GM19025 (cell line): ENCODE data around the gene RASL11A.
"Not testable (repeated sequence)": the region's sequence is repeated elsewhere in the genome, so short reads cannot be mapped to it uniquely, and the experiment has no call there.

Experiments
- ATAC-seq: cut with Tn5 transposase; IDR thresholded peaks from one replicate; pipeline ENCODE4 v1.9.1; 2021; ENCODE audit warnings: mild to moderate bottlenecking, low read depth, moderate library complexity; ENCODE audit not compliant: unreplicated experiment

RASL11A gene, protein sequence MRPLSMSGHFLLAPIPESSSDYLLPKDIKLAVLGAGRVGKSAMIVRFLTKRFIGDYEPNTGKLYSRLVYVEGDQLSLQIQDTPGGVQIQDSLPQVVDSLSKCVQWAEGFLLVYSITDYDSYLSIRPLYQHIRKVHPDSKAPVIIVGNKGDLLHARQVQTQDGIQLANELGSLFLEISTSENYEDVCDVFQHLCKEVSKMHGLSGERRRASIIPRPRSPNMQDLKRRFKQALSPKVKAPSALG

DNA sequence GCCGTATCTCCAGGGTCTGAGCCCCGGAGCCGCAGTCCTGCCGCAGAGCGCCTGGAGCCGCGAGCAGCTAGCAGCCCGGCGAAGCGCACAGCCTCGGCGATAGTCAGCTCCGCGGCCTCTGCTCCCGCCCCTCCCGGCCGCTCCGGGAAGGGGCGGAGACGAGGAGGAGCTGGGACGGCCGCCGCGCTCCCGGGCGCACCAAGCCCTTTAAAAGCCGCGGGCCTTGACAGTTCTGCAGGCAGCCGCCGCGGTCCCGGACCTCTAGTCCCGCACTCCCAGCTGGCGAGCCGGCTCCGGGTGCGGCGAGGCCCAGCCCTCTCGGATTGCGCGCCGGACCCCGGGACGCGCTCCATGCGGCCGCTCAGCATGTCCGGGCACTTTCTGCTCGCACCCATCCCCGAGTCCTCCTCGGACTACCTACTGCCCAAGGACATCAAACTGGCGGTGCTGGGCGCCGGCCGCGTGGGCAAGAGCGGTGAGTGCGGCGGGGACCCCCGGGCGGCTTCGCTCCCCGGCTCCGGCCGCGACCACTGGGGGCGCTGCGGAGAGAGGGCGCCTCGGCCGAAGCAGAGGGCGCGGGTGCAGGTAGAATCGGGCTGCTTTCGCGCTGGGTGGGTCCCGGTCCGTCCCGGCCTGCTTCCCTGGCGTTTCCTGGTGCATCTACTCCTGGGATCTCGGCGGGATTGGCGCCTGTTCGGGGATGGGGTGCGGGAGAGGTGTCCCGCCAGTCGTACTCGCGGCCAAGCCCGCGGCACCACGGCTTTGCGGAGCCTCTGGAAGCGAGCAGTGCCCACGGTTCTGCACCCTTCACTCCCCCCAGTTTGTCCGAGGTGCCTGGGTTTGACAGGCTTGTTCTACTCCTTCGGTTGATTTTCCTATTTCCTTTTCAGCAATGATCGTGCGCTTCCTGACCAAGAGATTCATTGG lies at the start of gene RASL11A:
Gene RASL11A (plus strand): TSS at position 237 of the 927 bp plus-strand sequence. CDS start 115 bp downstream, at position 352.
- peak; percentile 81 for ATAC-seq

GRCh38 chr13:27222100-27222499 lies 48.5 kb upstream of the RASL11A start:
- ATAC-seq = not testable (repeated sequence)

DNA sequence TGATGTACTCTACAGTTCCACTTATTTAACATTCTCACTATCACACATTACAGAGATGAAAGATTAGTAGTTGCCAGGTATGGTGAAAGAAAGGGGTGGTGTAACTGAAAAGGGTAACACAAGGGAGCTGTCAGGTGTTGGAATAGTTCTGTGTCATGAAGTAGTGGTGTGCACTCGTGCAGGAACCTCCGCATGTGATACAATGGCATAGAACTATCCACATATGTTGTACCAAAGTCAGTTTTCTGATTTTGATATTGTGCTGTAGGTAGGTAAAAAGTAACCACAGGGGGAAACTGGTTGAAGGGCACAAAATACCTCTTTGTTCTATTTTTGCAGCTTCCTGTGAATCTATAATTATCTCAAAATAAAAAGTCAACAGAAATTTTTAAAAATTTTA lies 43.6 kb upstream of the RASL11A start:
- no peak for ATAC-seq

- no peak for ATAC-seq
These were observed 42.5 kb upstream of the RASL11A start for GRCh38 chr13:27228131-27228530.

GRCh38 chr13:27229642-27230041 lies 41.0 kb upstream of the RASL11A start:
- ATAC-seq = no peak

DNA sequence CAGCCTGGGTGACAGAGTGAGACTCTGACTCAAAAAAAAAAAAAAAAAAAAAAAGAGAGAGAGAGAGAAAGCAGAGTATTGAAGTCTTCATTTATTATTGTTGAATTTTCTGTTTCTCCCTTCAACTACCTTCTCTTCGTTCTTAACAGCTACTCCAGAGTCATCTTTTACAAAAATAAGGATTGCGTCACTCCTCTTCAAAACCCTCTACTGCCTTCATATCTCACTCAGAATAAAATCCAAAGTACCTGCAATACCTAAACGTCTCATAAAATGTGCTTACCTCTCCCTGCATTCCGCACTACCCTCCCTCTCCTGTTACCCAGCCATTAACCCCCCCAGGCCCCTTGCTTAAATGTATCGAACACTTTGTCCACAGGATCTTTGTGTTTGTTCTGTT lies 36.7 kb upstream of the RASL11A start:
- ATAC-seq = no peak

DNA sequence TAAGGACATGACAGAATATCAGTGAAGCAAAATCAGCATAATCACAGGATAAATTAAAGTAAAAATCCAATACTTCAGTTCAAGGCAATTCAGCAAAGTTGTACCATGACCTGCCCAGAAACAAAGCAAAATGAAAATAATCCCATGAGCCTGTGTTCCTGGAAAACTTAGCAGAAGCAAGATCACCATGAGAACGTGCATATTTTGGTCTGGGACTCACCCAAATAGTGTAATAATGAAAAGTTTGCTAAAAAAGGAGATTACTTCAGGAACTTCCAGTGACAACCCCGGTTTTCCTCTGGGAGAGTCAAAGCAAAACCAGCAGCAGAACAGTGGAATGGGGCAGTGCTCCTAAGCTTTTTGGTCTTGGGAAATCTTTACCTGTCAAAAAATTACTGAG lies 34.2 kb upstream of the RASL11A start:
- no peak for ATAC-seq

DNA sequence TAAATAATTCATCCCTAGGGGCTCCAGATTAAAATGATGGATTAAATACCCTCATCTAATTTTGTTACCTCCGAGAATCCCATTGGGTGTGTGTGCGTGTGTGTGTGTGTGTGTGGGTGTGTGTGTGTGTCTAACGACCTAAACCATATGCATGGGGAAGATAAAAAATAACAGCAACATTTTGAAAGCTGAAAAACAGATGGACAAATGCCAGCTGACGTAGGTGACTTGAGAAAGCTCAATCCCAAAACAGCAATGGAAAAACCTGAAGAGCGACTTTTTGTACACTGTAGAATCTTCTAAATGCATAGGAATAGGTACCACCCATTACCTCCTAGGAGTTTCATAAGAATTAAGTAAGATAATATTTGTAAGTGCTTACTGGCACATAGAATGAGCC lies 27.9 kb upstream of the RASL11A start:
- ATAC-seq = no peak

DNA sequence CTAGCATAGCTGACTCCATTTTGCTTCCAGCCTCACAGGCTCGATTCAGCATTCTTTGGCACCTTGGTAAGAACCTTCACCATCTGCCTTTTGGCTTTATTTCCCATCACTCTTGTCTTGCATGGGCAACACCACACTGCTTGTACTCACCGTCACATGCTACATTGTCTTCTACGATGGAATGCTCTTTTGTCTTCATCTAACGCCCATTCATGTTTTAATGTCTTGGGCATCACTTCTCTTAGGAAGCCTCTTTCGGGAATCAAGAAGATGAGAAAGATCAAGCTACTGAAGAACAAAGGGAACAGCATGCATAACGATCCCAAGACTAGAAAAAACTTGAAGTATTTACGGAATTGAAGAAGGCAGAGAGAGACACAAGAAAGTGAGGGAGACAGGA lies 25.0 kb upstream of the RASL11A start:
- ATAC-seq = no peak

DNA sequence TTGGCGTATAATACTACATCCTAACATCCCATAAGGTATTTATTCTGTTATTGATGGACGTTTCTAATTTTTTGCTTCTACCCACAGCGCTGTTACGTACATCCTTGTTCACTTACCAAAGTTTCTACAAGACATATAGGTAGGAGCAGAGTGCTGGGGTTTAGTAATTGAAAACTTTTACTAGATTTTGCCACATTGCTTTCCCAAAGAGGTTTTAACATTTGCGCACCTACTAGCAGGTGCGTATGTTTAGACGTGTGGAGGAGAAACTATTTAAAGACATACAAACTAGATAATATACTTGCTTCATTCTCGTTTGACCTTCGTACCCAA lies 19.8 kb upstream of the RASL11A start:
- peak; percentile 7 for ATAC-seq

- ATAC-seq = peak; percentile 96
These were observed 19.2 kb upstream of the RASL11A start, which contains the start of gene RPL21 for GRCh38 chr13:27251166-27252091. Gene RPL21, plus strand, starts transcription at chr13:27251558. Its CDS starts 2,219 bp downstream, at chr13:27253777.

- ATAC-seq = no peak
These were observed 18.2 kb upstream of the RASL11A start for GRCh38 chr13:27252467-27252866.

- ATAC-seq = no peak
These were observed 13.4 kb upstream of the RASL11A start for GRCh38 chr13:27257233-27257568.

- ATAC-seq = no peak
These were observed 12.9 kb upstream of the RASL11A start for GRCh38 chr13:27257648-27258253.

DNA sequence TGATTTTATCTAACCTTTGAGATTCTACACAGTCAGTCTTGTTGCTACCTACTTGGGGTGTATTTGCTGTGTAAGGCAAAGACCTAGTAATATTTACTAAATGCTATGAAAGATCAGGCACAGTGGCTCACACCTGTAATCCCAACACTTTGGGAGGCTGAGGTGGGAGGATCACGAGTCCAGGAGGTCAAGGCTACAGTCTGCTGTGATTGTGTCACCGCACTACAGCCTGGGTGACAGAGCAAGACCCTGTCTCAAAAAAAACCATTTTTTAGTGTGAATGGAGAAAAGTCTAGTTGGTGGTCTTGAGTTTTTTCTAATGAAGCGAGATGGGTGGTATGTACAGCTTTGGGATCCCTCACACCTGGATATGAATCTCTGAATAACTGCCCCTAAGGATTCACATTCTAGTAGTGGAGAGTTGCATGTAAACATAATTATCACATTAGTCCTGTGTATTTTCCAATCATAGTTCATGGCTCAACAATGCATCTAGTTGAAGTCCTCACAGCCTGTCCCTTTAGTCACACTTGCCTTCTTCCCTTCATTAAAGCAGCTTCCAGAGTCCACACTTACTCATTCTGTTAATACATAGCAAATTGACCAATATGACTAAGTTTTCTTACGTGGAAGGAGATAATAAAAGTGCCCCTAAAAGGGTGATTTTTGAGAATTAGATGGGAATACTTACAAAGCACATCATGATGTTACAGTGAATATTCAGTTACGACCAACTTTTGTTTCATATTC lies 11.8 kb upstream of the RASL11A start:
- ATAC-seq = no peak

DNA sequence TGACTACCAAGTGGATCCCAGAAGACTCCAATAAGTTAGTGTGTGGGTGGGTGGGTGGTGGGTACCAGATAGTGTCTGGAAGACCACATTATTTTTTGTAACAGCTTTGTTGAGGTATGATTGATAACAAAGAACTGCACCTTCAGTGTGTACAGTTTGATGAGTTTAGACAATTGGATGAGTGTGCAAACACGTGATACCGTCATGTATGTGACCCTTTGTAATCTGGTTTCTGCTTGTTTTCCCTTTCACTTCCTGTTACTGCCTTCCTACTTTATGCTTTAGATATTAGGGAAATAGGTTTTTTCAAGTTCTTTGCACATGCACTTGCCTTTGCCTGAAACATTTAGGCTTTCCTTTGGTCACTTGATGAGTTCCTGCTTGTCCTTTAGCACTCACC lies 10.8 kb upstream of the RASL11A start:
- no peak for ATAC-seq

DNA sequence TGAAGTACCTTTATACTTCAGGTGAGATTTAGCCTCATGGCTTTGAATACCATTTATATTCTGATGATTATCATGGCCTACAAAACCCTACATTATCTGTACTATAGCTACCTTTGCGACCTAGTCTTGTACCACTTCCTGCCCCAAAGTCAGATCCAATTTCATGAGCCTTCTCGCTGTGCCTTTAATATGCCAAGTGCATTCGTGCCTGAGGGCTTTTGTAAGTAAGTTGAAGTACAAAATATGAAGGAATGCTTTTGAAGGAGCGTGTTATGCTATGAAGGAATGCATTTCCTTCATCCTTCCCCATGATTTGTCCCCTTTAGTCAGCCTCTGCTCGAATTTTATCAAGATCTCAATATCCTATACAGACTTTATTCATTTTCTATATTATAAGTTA lies 9.2 kb upstream of the RASL11A start:
- no peak for ATAC-seq

- ATAC-seq = no peak
These were observed 7.2 kb upstream of the RASL11A start for GRCh38 chr13:27263438-27263837.

GRCh38 chr13:27264181-27264580 lies 6.4 kb upstream of the RASL11A start:
- no peak for ATAC-seq

- no peak for ATAC-seq
These were observed 6.0 kb upstream of the RASL11A start for GRCh38 chr13:27264648-27265047.
